ENCODE data around the gene UBE2L6.

UBE2L6 gene

DNA sequence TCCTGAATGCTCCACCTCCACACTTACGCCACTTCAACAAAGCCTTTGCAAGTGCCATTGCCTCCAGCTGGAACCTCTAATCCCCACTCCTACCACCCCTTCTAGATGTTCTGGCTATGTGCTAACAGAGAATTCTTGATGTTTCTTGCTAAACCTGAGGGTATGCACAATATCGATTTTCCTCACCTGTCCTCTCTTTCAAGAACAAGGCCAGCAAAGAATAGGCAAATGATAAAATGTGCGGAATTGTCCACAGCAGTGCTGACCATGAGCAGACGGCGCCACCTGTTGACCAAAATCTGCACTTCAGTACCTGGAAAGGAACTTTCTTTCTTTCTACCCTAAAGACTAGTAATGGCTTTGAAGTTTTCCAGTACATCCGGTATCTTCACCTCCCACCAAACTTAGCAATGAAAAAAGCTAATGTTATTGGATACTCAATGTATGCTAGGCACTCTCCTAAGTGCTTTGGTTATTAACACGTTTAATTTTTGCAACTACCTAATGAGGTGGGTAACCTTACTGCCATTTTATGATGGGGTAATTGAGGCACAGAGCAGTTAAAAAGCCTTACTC, 40.3 kb downstream of the UBE2L6 start:
- ChIA-PET CTCF (interaction anchor here (0.6 to 12.7 kb wide), 42 partner anchors 9 to 1644 kb away, joined by 3 to 218 read pairs (median 4); partner anchors contain the start of genes DTX4, RTN4RL2, SLC43A1 and UBE2L6), POLR2A (interaction anchor here (0.6 to 2.6 kb wide), 3 partner anchors 12 to 177 kb away, joined by 3 to 11 read pairs (median 4); no protein-coding TSS in a partner anchor)
- no peaks in the 10 kb centered on the region for H3K9me3 ChIP-seq (ENCODE audit: control insufficient read depth, insufficient read depth, low read depth, low read length)
- H3K4me1 ChIP-seq (ENCODE audit: control insufficient read depth, insufficient read depth, low read length), result no peaks in the 10 kb centered on the region
- no peak overlapping the region for H3K27ac ChIP-seq (ENCODE audit: extremely low read depth, low read depth, low read length)
- H3K4me3 ChIP-seq (ENCODE audit: low read depth, low read length), result no peak overlapping the region
- H3K36me3 ChIP-seq (ENCODE audit: control insufficient read depth in 2 of 2, insufficient read depth in 1 of 2, low read length in 2 of 2), result peaks cover 0 to 30% of the 10 kb centered on the region in 2 experiments; a peak in 1 of 3 replicates
- TF ChIP-seq ZNF175 (tag by site-specific recombination; IDR thresholded peaks at IDR 0.05), result no peak
- TF ChIP-seq, protein P1, sequence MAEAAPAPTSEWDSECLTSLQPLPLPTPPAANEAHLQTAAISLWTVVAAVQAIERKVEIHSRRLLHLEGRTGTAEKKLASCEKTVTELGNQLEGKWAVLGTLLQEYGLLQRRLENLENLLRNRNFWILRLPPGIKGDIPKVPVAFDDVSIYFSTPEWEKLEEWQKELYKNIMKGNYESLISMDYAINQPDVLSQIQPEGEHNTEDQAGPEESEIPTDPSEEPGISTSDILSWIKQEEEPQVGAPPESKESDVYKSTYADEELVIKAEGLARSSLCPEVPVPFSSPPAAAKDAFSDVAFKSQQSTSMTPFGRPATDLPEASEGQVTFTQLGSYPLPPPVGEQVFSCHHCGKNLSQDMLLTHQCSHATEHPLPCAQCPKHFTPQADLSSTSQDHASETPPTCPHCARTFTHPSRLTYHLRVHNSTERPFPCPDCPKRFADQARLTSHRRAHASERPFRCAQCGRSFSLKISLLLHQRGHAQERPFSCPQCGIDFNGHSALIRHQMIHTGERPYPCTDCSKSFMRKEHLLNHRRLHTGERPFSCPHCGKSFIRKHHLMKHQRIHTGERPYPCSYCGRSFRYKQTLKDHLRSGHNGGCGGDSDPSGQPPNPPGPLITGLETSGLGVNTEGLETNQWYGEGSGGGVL (tag by site-specific recombination; IDR thresholded peaks at IDR 0.05), result no peak
- TF ChIP-seq ZNF560 (tag by site-specific recombination; IDR thresholded peaks at IDR 0.05; ENCODE audit: borderline replicate concordance), result no peak
- TF ChIP-seq HOXA7 (CRISPR knock-in tag; IDR thresholded peaks at IDR 0.05; ENCODE audit: borderline replicate concordance), result no peak
- TF ChIP-seq ZNF549 (tag by site-specific recombination; IDR thresholded peaks at IDR 0.05), result no peak
- no peak for TF ChIP-seq GLIS2 (tag by site-specific recombination; IDR thresholded peaks at IDR 0.05)
- TF ChIP-seq ZNF600 (tag by site-specific recombination; IDR thresholded peaks at IDR 0.05), result 0 out of 2 replicates have a peak, but pooled peaks have one; percentile 24
- TF ChIP-seq FEZF1 (tag by site-specific recombination; IDR thresholded peaks at IDR 0.05), result no peak
- TF ChIP-seq ZNF214 (tag by site-specific recombination; IDR thresholded peaks at IDR 0.05; ENCODE audit: borderline replicate concordance), result no peak
- no peak for TF ChIP-seq ZNF114 (tag by site-specific recombination; IDR thresholded peaks at IDR 0.05)
- 0 out of 2 replicates have a peak, but pooled peaks have one; percentile 14 for TF ChIP-seq ZBTB17 (tag by site-specific recombination; IDR thresholded peaks at IDR 0.05)
- TF ChIP-seq ZNF140 (tag by site-specific recombination; IDR thresholded peaks at IDR 0.05), result peak; percentile 95
- no peak for TF ChIP-seq ZBTB48 (tag by site-specific recombination; IDR thresholded peaks at IDR 0.05)
- TF ChIP-seq ZNF404 (tag by site-specific recombination; IDR thresholded peaks at IDR 0.05), result no peak
- TF ChIP-seq ZFP69B (tag by site-specific recombination; IDR thresholded peaks at IDR 0.05), result no peak
- no peak for TF ChIP-seq PRDM2 (tag by site-specific recombination; IDR thresholded peaks at IDR 0.05; ENCODE audit: borderline replicate concordance)
- TF ChIP-seq ZNF112 (tag by site-specific recombination; IDR thresholded peaks at IDR 0.05), result no peak
- TF ChIP-seq ZNF2 (tag by site-specific recombination; IDR thresholded peaks at IDR 0.05), result peak; percentile 71
- no peak for TF ChIP-seq KLF10 (tag by site-specific recombination; IDR thresholded peaks at IDR 0.05)
- TF ChIP-seq ZNF654 (tag by site-specific recombination; IDR thresholded peaks at IDR 0.05; ENCODE audit: low read depth), result peak; percentile 95
- no peak for TF ChIP-seq ZNF596 (tag by site-specific recombination; IDR thresholded peaks at IDR 0.05)
- TF ChIP-seq CTCF (tag by site-specific recombination; IDR thresholded peaks at IDR 0.05), result peak; percentile 66; the same call in 1 of the 2 replicates
- no peak for TF ChIP-seq ZFP3 (tag by site-specific recombination; IDR thresholded peaks at IDR 0.05; ENCODE audit: low read depth)
- TF ChIP-seq ZFP41 (tag by site-specific recombination; IDR thresholded peaks at IDR 0.05; ENCODE audit: borderline replicate concordance), result no peak
- TF ChIP-seq ZNF660 (tag by site-specific recombination; IDR thresholded peaks at IDR 0.05), result 0 out of 2 replicates have a peak, but pooled peaks have one; percentile 26
- no peak for TF ChIP-seq OSR2 (tag by site-specific recombination; IDR thresholded peaks at IDR 0.05)
- no peak for TF ChIP-seq MZF1 (tag by site-specific recombination; IDR thresholded peaks at IDR 0.05; ENCODE audit: borderline replicate concordance)
- TF ChIP-seq ZBTB8A (tag by site-specific recombination; IDR thresholded peaks at IDR 0.05), result no peak
- TF ChIP-seq ZNF473 (tag by site-specific recombination; IDR thresholded peaks at IDR 0.05), result no peak
- no peak for TF ChIP-seq ZNF626 (tag by site-specific recombination; IDR thresholded peaks at IDR 0.05)
- no peak for TF ChIP-seq SP7 (tag by site-specific recombination; IDR thresholded peaks at IDR 0.05)
